ENCODE results near the gene STKLD1. TPM values are rescaled to one million over a fixed set of nuclear protein-coding genes. Genes with fewer than 3 reads are reported as not detected.

STKLD1 gene
- total RNA-seq, 2 experiments from 2014 or later = 0.59 to 1.0 TPM

GRCh38 chr9:133404454-133405002 lies 28.4 kb downstream of the STKLD1 start:
- peaks cover 44% of the 10 kb centered on the region for H3K36me3 ChIP-seq (ENCODE audit: insufficient read depth, low read length)

GRCh38 chr9:133405508-133406438 lies 29.6 kb downstream of the STKLD1 start:
- H3K36me3 Mint-ChIP-seq (ENCODE audit: low read depth) = peaks cover 61% of the 10 kb centered on the region
- POLR2A ChIA-PET = no interaction called here

More at GRCh38 chr9:133404454-133405002, 28.4 kb downstream of the STKLD1 start:
- peaks cover 9% of the 10 kb centered on the region for H3K4me1 ChIP-seq (ENCODE audit: insufficient read depth, low read length)
- H3K9me3 Mint-ChIP-seq = no peaks in the 10 kb centered on the region
- no peak for DNase-seq
- intact Hi-C loops (cut with DNase I, micrococcal nuclease) = loop anchor here (1.0 to 10.0 kb wide), 5 partner anchors 165 to 320 kb away; no protein-coding TSS in a partner anchor
- TF ChIP-seq CTCF (IDR thresholded peaks at IDR 0.05) = no peak
- ChIA-PET POLR2A (interaction anchor here (0.6 kb wide), 1 partner anchor 33 kb away, joined by 3 read pairs; no protein-coding TSS in a partner anchor), CTCF (interaction anchor here (0.8 to 1.7 kb wide), 2 partner anchors 48 to 57 kb away, joined by 3 to 4 read pairs; partner anchors contain the start of genes MED22, RPL7A, SURF1 and SURF2)
- H3K36me3 Mint-ChIP-seq (ENCODE audit: low read depth) = peaks cover 49% of the 10 kb centered on the region
- no peak overlapping the region for H3K27ac Mint-ChIP-seq
- H3K27me3 ChIP-seq (ENCODE audit: control insufficient read depth in 1 of 2, insufficient read depth in 2 of 2, low read length in 2 of 2) = no peaks in the 10 kb centered on the region
- H3K9me3 ChIP-seq (ENCODE audit: control insufficient read depth in 1 of 2, insufficient read depth in 1 of 2, low read length in 2 of 2) = no peaks in the 10 kb centered on the region
- H3K4me3 ChIP-seq (ENCODE audit: low read length) = no peak overlapping the region
- ATAC-seq (ENCODE audit: poor library complexity) = no peak
- no peak overlapping the region for H3K4me3 Mint-ChIP-seq
- peaks cover 6% of the 10 kb centered on the region for H3K4me1 Mint-ChIP-seq (ENCODE audit: low read depth)
- no peaks in the 10 kb centered on the region for H3K27me3 Mint-ChIP-seq
- H3K27ac ChIP-seq (ENCODE audit: low read depth in 1 of 2, low read length in 2 of 2) = no peak overlapping the region

More at GRCh38 chr9:133405508-133406438, 29.6 kb downstream of the STKLD1 start:
- Histone ChIP-seq H3K4me3 (ENCODE audit: low read length) (no peak overlapping the region), H3K27ac (ENCODE audit: low read depth in 1 of 2, low read length in 2 of 2) (no peak overlapping the region), H3K4me1 (ENCODE audit: insufficient read depth, low read length) (peaks cover 9% of the 10 kb centered on the region), H3K36me3 (ENCODE audit: insufficient read depth, low read length) (peaks cover 57% of the 10 kb centered on the region), H3K27me3 (ENCODE audit: control insufficient read depth in 1 of 2, insufficient read depth in 2 of 2, low read length in 2 of 2) (no peaks in the 10 kb centered on the region), H3K9me3 (ENCODE audit: control insufficient read depth in 1 of 2, insufficient read depth in 1 of 2, low read length in 2 of 2) (no peaks in the 10 kb centered on the region)
- no peak for DNase-seq
- intact Hi-C loops (cut with DNase I, micrococcal nuclease) = loop anchor here in 1 of 2 experiments (2.0 to 10.0 kb wide), 3 partner anchors 167 to 319 kb away; no protein-coding TSS in a partner anchor
- no peak for TF ChIP-seq CTCF (IDR thresholded peaks at IDR 0.05)
- Mint-ChIP-seq H3K4me3 (no peak overlapping the region), H3K4me1 (ENCODE audit: low read depth) (peaks cover 6% of the 10 kb centered on the region), H3K27ac (no peak overlapping the region), H3K27me3 (no peaks in the 10 kb centered on the region), H3K9me3 (no peaks in the 10 kb centered on the region)
- CTCF ChIA-PET = no interaction called here
- ATAC-seq (ENCODE audit: poor library complexity) = no peak
